Upper lobe of left lung (tissue), 6 donors: ENCODE results near the gene SNX15. TPM values are rescaled to one million over a fixed set of nuclear protein-coding genes. Genes with fewer than 3 reads are reported as not detected.
"Not testable (repeated sequence)": the region's sequence is repeated elsewhere in the genome, so short reads cannot be mapped to it uniquely, and the experiment has no call there.

ENCODE experiments used
- ATAC-seq, 2 donors: fragments of 200-7000 bp; cut with Tn5 transposase; one replicate each; pipeline ENCODE4 v1.9.1; 2022; ENCODE audit warnings: mild to moderate bottlenecking in 2 of 2, moderate library complexity in 2 of 2; ENCODE audit not compliant: low FRiP score in 2 of 2
- DNase-seq, 2 donors: peaks; one replicate each; pipeline ENCODE4 v3.0.0-alpha.2; 2019 to 2020
- H3K27ac ChIP-seq, 4 donors: fragments of 200-600 bp; sonication (generic); one replicate each; pipeline ENCODE4 v1.5.1; 2016 to 2019
- H3K27me3 ChIP-seq, 4 donors: fragments of 200-600 bp; sonication (generic); one replicate each; pipeline ENCODE4 v1.5.1; 2017 to 2019
- H3K36me3 ChIP-seq, 4 donors: fragments of 200-600 bp; sonication (generic); one replicate each; pipeline ENCODE4 v1.5.1; 2016 to 2019
- H3K4me1 ChIP-seq, 4 donors: fragments of 200-600 bp; sonication (generic); one replicate each; pipeline ENCODE4 v1.5.1; 2018 to 2019
- H3K4me3 ChIP-seq, 4 donors: fragments of 200-600 bp; sonication (generic); one replicate each; pipeline ENCODE4 v1.5.1; 2017 to 2019; ENCODE audit warnings: mild to moderate bottlenecking in 2 of 4, moderate library complexity in 1 of 4
- H3K9me3 ChIP-seq, 4 donors: fragments of 200-600 bp; sonication (generic); one replicate each; pipeline ENCODE4 v1.5.1; 2018 to 2019
- CTCF ChIP-seq, 6 experiments: fragments of 450-650 bp in 4 of 6; fragments of 200-600 bp in 2 of 6; sonication (generic) in 2 of 6; IDR thresholded peaks; one replicate each; pipeline ENCODE4 v1.5.1; 2016 to 2019; ENCODE audit warnings: antibody characterized with exemption in 6 of 6
- EP300 ChIP-seq, 4 donors: sonication (generic); formaldehyde crosslinking; IDR thresholded peaks; one replicate each; pipeline ENCODE4 v1.5.1; 2017; ENCODE audit warnings: antibody characterized with exemption in 4 of 4, control low read depth in 2 of 4
- POLR2A ChIP-seq, 4 donors: fragments of 450-650 bp; IDR thresholded peaks; one replicate each; pipeline ENCODE4 v1.5.1; 2016 to 2017; ENCODE audit warnings: antibody characterized with exemption in 4 of 4, mild to moderate bottlenecking in 2 of 4
- POLR2AphosphoS5 ChIP-seq, 2 donors: sonication (generic); formaldehyde crosslinking; IDR thresholded peaks; one replicate each; pipeline ENCODE4 v1.5.1; 2017; ENCODE audit warnings: antibody characterized with exemption in 2 of 2
- WGBS, 2 donors: methylation state at CpG; one replicate each; pipeline ENCODE4 v1.1.5; 2017 to 2018; 5-methylcytosine and 5-hydroxymethylcytosine counted together
- total RNA-seq, 6 donors: library from RNA; depleted of rRNA in 4 of 6; stranded (reverse); fragments of >200 nt in 4 of 6; gene quantifications; one replicate each; pipeline versions ENCODE4 v1.1.0 to v1.2.1, GENCODE V29; 2016 to 2021
- donor health status: DM: no; HTN: no; CAD: no; lungs with moderate emphysema.
- donor health status: DM: no; HTN: yes; CAD: no; lungs with severe emphysema.

Gene SNX15
- total RNA-seq, 6 donors from 2014 or later = 14.7 to 32.1 (median 21.2) TPM

DNA sequence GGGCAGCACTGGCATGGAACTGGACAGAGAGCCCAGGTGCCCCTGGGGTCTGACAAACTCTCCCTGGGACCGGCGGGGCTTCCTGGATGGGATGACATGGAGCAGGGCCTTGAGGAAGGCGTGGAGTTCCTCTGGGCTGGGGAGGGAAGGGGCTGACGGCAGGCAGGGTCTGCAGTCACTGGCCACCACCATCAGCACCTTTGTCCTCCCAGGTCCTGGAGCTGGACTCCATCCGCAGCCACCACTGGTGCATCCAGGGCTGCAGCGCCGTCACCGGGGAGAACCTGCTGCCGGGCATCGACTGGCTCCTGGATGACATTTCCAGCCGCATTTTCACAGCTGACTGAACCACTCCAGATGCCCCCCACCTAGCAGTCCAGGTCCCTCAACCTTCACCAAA lies 5.7 kb upstream of the SNX15 start:
- Histone ChIP-seq H3K27ac (no peak overlapping the region), H3K4me3 (no peak overlapping the region), H3K27me3 (no peaks in the 10 kb centered on the region), H3K36me3 (peaks cover 0 to 37% (median 27%) of the 10 kb centered on the region in 4 donors), H3K9me3 (no peaks in the 10 kb centered on the region), H3K4me1 (no peaks in the 10 kb centered on the region)
- TF ChIP-seq POLR2A (IDR thresholded peaks at IDR 0.05) (no peak), CTCF (IDR thresholded peaks at IDR 0.05) (no peak), EP300 (IDR thresholded peaks at IDR 0.05) (no peak), POLR2AphosphoS5 (IDR thresholded peaks at IDR 0.05) (no peak)
- DNase-seq (no peak), ATAC-seq (no peak)
- 93 to 97% methylated on average over 7 to 11 of the region's 11 CpGs for WGBS, 2 donors

DNA sequence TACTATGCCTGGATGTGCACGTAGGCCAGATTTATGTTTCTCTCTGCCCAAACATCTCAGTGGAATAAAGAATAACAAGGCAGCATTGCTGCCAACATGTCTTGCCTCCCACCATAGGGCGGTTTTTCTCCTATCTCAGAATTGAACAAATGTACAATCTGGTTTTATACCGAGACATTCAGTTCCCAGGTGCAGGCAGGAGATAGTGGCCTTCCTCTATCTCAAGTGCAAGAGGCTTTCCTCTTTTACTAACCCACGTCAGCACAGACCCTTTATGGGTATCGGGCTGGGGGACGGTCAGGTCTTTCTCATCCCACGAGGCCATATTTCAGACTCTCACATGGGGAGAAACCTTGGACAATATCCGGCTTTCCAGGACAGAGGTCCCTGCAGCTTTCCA lies 3.7 kb upstream of the SNX15 start:
- H3K27ac ChIP-seq, H3K4me3 ChIP-seq, H3K9me3 ChIP-seq, ATAC-seq, H3K27me3 ChIP-seq, DNase-seq: not testable (repeated sequence)
- H3K36me3 ChIP-seq = peaks cover 0 to 32% (median 23%) of the 10 kb centered on the region in 4 donors
- 80 to 89% methylated on average over 8 of the region's 8 CpGs for WGBS, 2 donors
- H3K4me1 ChIP-seq = peaks cover 8 to 14% (median 12%) of the 10 kb centered on the region in 4 donors

- peaks cover 16 to 21% (median 17%) of the 10 kb centered on the region in 4 donors for H3K4me1 ChIP-seq
- peak overlapping the region in 3 of 4 donors; percentile 51 to 66 (median 63) for H3K4me3 ChIP-seq
- H3K9me3 ChIP-seq = no peaks in the 10 kb centered on the region
- no peaks in the 10 kb centered on the region for H3K27me3 ChIP-seq
- TF ChIP-seq EP300 (IDR thresholded peaks at IDR 0.05) (no peak), POLR2A (IDR thresholded peaks at IDR 0.05) (no peak), CTCF (IDR thresholded peaks at IDR 0.05) (no peak), POLR2AphosphoS5 (IDR thresholded peaks at IDR 0.05) (no peak)
- peaks cover 0 to 9% (median 4%) of the 10 kb centered on the region in 4 donors for H3K36me3 ChIP-seq
- DNase-seq = no peak
- 55 to 66% methylated on average over 10 of the region's 10 CpGs for WGBS, 2 donors
- ATAC-seq = peak in 1 of 2 donors; percentile 2
- peak overlapping the region; percentile 82 to 95 (median 89) for H3K27ac ChIP-seq
These were observed 429 bp upstream of the SNX15 start for GRCh38 chr11:65026810-65027209.

DNA sequence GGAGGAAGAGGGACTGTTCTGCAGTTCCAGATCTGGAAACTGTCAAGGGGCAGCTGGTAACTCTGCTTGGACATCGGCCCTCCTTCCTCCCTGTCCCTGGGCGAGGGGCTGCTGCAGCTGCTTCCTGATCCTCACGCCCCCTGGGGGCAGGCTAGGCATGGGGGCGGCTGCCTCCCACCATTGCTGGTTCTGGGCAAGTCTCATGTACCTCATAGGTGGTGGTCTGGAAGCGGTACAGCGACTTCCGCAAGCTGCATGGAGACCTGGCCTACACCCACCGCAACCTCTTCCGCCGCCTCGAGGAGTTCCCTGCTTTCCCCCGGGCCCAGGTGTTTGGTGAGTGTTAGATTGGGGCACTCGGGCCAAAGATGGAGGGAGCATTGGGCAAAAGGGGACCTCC lies 5.0 kb downstream of the SNX15 start:
- H3K27ac ChIP-seq = no peak overlapping the region
- no peak for ATAC-seq
- 88% methylated on average over 8 to 13 of the region's 13 CpGs for WGBS, 2 donors

GRCh38 chr11:65034423-65034822 lies 7.2 kb downstream of the SNX15 start:
- WGBS, 2 donors = 96% methylated on average over 2 of the region's 2 CpGs; no CpG with 5 or more reads in 1 of the 2 donors
- ATAC-seq (no peak), DNase-seq (no peak)
- H3K4me3 ChIP-seq = no peak overlapping the region
- no peak for TF ChIP-seq CTCF (IDR thresholded peaks at IDR 0.05)
- TF ChIP-seq POLR2A (IDR thresholded peaks at IDR 0.05) = no peak
- TF ChIP-seq POLR2AphosphoS5 (IDR thresholded peaks at IDR 0.05) = no peak
- TF ChIP-seq EP300 (IDR thresholded peaks at IDR 0.05) = no peak
- H3K9me3 ChIP-seq = no peaks in the 10 kb centered on the region
- peaks cover 0 to 7% (median 0%) of the 10 kb centered on the region in 4 donors for H3K4me1 ChIP-seq
- peaks cover 10 to 73% (median 53%) of the 10 kb centered on the region in 4 donors for H3K36me3 ChIP-seq
- no peaks in the 10 kb centered on the region for H3K27me3 ChIP-seq
- no peak overlapping the region for H3K27ac ChIP-seq

More for the DNA sequence above, 5.0 kb downstream of the SNX15 start:
- TF ChIP-seq CTCF (IDR thresholded peaks at IDR 0.05) (no peak), POLR2AphosphoS5 (IDR thresholded peaks at IDR 0.05) (no peak), POLR2A (IDR thresholded peaks at IDR 0.05) (no peak), EP300 (IDR thresholded peaks at IDR 0.05) (no peak)
- no peak for DNase-seq
- peaks cover 10 to 57% (median 41%) of the 10 kb centered on the region in 4 donors for H3K36me3 ChIP-seq
- H3K4me3 ChIP-seq = no peak overlapping the region
- no peaks in the 10 kb centered on the region for H3K9me3 ChIP-seq
- H3K27me3 ChIP-seq = no peaks in the 10 kb centered on the region
- H3K4me1 ChIP-seq = peaks cover 11 to 22% (median 14%) of the 10 kb centered on the region in 4 donors
